Retinal pigment epithelial cell (primary cell): ENCODE data around the gene PABPN1L.
A peak's percentile ranks its signal among the peaks of the same experiment; 100 is the strongest.

Source experiments
- DNase-seq: peaks from one replicate; pipeline ENCODE4 v3.0.0-alpha.2; 2010; ENCODE audit warnings: low read depth
- H3K4me3 ChIP-seq: 2 replicates; pipeline ENCODE4 v1.5.1; 2011; ENCODE audit warnings: mild to moderate bottlenecking, low read length, control low read depth, moderate library complexity
- TF ChIP-seq, protein P1 (sequence below): conservative IDR thresholded peaks from 2 replicates; pipeline ENCODE4 v1.5.1; 2011; ENCODE audit warnings: low read depth, low read length, control low read depth, inconsistent platforms

The PABPN1L gene

DNA sequence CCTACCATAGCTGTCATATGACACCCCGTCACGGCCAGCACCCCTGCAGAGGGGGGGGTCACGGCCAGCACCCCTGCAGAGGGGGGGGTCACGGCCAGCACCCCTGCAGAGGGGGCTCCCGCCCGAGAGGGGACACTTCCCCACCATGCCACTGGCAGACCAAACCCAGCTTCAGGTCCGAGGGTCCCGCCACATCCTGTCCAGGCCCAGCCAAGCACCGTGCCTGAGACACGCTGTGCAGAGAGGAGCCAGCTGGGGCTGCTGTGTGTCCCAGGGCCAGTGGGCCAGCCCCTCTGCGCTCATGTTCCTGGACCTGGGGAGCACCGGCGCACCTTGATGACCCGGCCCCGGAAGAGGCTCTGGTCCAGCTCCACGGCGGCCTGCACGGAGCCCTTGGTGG lies 1.9 kb downstream of the PABPN1L start:
- no peak overlapping the region for H3K4me3 ChIP-seq
- TF ChIP-seq, protein P1, sequence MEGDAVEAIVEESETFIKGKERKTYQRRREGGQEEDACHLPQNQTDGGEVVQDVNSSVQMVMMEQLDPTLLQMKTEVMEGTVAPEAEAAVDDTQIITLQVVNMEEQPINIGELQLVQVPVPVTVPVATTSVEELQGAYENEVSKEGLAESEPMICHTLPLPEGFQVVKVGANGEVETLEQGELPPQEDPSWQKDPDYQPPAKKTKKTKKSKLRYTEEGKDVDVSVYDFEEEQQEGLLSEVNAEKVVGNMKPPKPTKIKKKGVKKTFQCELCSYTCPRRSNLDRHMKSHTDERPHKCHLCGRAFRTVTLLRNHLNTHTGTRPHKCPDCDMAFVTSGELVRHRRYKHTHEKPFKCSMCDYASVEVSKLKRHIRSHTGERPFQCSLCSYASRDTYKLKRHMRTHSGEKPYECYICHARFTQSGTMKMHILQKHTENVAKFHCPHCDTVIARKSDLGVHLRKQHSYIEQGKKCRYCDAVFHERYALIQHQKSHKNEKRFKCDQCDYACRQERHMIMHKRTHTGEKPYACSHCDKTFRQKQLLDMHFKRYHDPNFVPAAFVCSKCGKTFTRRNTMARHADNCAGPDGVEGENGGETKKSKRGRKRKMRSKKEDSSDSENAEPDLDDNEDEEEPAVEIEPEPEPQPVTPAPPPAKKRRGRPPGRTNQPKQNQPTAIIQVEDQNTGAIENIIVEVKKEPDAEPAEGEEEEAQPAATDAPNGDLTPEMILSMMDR, result no peak
- DNase-seq, result no peak

DNA sequence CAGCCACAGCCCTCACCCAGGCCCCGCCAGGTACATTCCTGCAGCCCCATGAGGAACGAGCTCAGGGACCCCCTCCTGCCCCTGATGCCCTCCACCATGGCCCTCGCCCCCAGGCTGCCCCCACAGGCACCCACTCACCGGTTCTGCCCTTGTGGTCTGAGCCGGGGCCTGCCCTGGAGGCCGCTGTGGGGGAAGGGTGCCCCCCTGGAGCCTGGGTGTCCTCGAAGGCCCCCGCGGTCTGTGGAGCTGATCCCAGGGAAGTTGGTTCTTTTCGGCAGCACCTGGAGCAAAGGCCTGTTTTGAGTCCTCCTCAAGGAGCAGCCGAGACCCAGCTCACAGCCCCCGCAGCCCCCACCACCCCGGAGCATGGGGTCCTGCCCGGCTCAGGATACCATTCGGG lies 2.4 kb downstream of the PABPN1L start:
- H3K4me3 ChIP-seq, result no peak overlapping the region
- no peak for DNase-seq
- TF ChIP-seq, protein P1, result no peak

DNA sequence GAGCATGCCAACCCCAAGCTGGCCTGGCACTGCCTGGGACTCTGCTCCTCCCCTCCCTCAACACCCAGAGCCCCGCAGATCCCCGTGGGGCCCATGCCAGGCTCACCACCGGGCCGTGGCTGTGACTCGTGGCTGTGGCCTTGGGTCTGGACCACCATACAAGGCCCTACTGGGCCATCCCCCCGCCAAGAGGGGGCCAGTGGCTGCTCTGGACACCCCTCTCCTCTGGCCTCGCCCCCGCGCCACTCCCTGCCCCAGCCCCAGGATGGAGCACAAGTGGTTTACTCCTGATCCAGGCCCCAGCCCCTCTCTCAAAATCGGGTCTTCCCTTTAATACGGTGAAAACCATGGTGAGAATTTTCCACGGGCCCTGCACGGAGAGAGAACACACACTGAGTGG lies 3.0 kb downstream of the PABPN1L start:
- TF ChIP-seq, protein P1, result no peak
- no peak for DNase-seq
- H3K4me3 ChIP-seq, result no peak overlapping the region

DNA sequence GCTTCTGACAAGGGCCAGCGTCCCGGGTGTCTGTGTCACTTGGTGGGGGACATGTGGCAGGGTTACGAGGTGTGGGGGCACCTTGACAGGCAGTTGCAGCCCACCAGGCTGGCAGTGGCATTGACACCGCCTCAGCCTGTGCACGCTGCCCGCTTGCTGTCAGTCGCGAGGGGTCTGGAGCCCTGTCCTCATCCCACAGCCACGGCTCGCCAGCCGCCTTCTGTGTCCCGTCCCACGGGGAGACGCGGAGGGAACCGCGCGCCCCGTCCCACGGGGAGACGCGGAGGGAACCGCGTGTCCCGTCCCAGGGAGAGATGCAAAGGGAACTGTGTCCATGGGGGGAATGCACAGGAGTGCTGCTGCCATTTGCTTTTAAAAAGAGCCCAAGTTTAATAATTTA lies 3.5 kb downstream of the PABPN1L start:
- TF ChIP-seq, protein P1, result no peak
- no peak for DNase-seq
- H3K4me3 ChIP-seq, result no peak overlapping the region

DNA sequence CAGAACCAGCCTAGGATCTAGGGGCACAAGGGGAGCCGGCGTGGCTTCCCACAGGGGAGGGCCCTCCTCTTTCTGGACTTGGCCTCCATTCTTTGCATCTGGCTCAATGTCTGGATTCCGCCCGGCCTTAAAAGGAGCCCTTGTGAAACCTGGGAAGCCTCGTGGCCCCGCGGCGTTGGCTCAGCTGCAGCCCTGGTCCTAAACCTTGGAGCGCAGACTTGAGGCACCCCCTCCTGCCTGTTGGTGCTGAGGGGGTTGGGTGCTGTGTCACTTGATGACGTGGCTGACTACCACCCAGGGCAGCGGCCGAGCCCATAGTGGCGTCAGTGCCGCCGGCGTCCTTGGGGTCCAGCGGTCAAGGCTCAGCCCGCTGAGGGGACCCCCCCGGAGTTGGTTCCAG lies 5.1 kb downstream of the PABPN1L start:
- TF ChIP-seq, protein P1, result no peak
- DNase-seq, result no peak
- H3K4me3 ChIP-seq, result no peak overlapping the region

DNA sequence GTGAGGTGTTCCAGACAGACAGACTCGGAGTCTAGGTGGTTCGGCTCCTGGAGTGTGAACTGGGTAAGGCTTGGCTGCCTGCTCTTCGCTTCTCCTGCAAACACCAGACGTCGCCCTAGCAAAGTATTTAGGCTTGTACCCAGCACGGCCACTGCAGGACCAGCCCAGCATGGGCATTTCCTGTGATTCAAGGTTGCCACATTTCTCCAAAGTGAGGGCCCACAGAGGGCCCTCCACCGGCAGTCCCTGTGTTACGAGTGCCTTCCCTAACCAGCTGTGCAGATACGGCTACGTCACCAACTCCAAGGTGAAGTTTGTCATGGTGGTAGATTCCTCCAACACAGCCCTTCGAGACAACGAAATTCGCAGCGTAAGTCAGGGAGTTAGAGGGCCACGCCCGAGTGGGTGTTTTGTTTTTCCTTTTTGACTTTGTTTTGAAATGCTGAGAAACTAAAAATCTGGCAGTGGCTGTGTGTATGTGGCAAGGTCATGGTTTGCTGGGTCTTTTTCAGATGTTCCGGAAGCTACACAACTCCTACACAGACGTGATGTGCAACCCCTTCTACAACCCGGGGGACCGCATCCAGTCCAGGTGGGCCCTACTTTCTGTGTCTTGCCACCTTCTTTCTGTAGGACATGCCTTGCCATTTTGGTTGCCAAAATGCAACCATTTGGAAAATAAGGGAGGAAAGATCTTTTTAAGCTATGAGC lies 6.9 kb downstream of the PABPN1L start:
- TF ChIP-seq, protein P1, result no peak
- DNase-seq, result no peak
- no peak overlapping the region for H3K4me3 ChIP-seq

DNA sequence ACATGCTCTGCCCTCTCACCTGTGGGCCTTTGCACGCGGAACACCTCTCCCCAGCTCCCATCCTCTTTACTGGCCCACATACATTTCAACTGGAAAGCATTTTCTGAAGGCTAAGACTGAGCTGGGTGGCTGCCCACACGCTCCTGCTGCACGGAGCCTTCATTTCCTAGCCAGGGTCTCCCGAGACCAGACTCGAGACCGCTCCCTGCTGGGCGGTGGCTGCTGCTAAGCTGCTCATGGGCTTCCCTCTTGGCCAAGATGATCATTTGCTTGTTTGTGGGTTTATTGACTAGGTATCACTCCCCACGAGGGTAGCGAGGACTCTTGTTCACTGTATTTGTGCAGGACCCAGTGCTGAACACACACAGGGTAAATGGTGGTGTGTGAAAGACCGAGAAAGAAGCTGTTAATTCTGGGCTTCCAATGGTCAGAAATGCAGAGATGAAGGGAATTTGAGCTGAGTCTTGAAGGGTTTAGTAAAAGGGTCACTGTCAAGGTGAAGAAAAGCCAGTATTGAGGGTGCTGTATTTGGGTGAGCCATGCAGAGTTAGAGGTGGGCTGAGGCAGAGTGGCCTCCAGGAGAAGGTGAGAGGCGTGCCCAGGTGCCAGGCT lies 8.6 kb downstream of the PABPN1L start:
- peak; percentile 48 for DNase-seq
- TF ChIP-seq, protein P1, result peak; percentile 89
- H3K4me3 ChIP-seq, result peak overlapping the region; percentile 99
